Activated CD8-positive, alpha-beta memory T cell treated with anti-CD3 and anti-CD28 coated beads for 48 hours (primary cell): ENCODE data around the gene SPCS3.
A peak's percentile ranks its signal among the peaks of the same experiment; 100 is the strongest.
"Not testable (repeated sequence)": the region's sequence is repeated elsewhere in the genome, so short reads cannot be mapped to it uniquely, and the experiment has no call there.

ENCODE experiments used
- DNase-seq, 3 experiments: peaks; one replicate each; pipeline ENCODE4 v3.0.0-alpha.2; 2020; ENCODE audit warnings: low read depth in 2 of 3, low spot score in 2 of 3

The SPCS3 gene

GRCh38 chr4:176319704-176320339, at the start of gene SPCS3:
Gene SPCS3 (plus strand): TSS chr4:176319966. CDS start chr4:176320077, 111 bp downstream.
- DNase-seq, result peak; percentile 79 to 85 (median 82)

- no peak for DNase-seq
Measured at GRCh38 chr4:176270669-176271068, 49.1 kb upstream of the SPCS3 start.

GRCh38 chr4:176271749-176272148, 48.0 kb upstream of the SPCS3 start:
- DNase-seq, result no peak

- DNase-seq, result no peak
Measured at GRCh38 chr4:176272799-176273198, 47.0 kb upstream of the SPCS3 start.

GRCh38 chr4:176273736-176274135, 46.0 kb upstream of the SPCS3 start:
- no peak for DNase-seq

- DNase-seq, result no peak
Measured at GRCh38 chr4:176274441-176274840, 45.3 kb upstream of the SPCS3 start.

GRCh38 chr4:176276710-176277109, 43.1 kb upstream of the SPCS3 start:
- DNase-seq, result no peak

- no peak for DNase-seq
Measured at GRCh38 chr4:176277162-176277904, 42.4 kb upstream of the SPCS3 start.

GRCh38 chr4:176279560-176279959, 40.2 kb upstream of the SPCS3 start:
- not testable (repeated sequence) for DNase-seq

GRCh38 chr4:176286728-176287127, 33.0 kb upstream of the SPCS3 start:
- no peak for DNase-seq

GRCh38 chr4:176287546-176287945, 32.2 kb upstream of the SPCS3 start:
- no peak for DNase-seq

- DNase-seq, result no peak
Measured at GRCh38 chr4:176288020-176288419, 31.7 kb upstream of the SPCS3 start.

- no peak for DNase-seq
Measured at GRCh38 chr4:176289561-176289960, 30.2 kb upstream of the SPCS3 start.

GRCh38 chr4:176290520-176290919, 29.2 kb upstream of the SPCS3 start:
- no peak for DNase-seq

GRCh38 chr4:176291748-176292147, 28.0 kb upstream of the SPCS3 start:
- no peak for DNase-seq

GRCh38 chr4:176292920-176293319, 26.8 kb upstream of the SPCS3 start:
- DNase-seq, result no peak

- DNase-seq, result no peak
Measured at GRCh38 chr4:176293660-176294059, 26.1 kb upstream of the SPCS3 start.

- DNase-seq, result not testable (repeated sequence)
Measured at GRCh38 chr4:176295907-176296306, 23.9 kb upstream of the SPCS3 start.

GRCh38 chr4:176298664-176299063, 21.1 kb upstream of the SPCS3 start:
- DNase-seq, result no peak

- DNase-seq, result no peak
Measured at GRCh38 chr4:176300036-176300435, 19.7 kb upstream of the SPCS3 start.

- no peak for DNase-seq
Measured at GRCh38 chr4:176300565-176300964, 19.2 kb upstream of the SPCS3 start.
